NAMALWA (cell line): Measurements from ENCODE around the gene SLC28A1.

ENCODE experiments used
- DNase-seq: peaks from one replicate; pipeline ENCODE4 v3.0.0-alpha.2; 2015; ENCODE audit warnings: low spot score

SLC28A1 gene

DNA sequence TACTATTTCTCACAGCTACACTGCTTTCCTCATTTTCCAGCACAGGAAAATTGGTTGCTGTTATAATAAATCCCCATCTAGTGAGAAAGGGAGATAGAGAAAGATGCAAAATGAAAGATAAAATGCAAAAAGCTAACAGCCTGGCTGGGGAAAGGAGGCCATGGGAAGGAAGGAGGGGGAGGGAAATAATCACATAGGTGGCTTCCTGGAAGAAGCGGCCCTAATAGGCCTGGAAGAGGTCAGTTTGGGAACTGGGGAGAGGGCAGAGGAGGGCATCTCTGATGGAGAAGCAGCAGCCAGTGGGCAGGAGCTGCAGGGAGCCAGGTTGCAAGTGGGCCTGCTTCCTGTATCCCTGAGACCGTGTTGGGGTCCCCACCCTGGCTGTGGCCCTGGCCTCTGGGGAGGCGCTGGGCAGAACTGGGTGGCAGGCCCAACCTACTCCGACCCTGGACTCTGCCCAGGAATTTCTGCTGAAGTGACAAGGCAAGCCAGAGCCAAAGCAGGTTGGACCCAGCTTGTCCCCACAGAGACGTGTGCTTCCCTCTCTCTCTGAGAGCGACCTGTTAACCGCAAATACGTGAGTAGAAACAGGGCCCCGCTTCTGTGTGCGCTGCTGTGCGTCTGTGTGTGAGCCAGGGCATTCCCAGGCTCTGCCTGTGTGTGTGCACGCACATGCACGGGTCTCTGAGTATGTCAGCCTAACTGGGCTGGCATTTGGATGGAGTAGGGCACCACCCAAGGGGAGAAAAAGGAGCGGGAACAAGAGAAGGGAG is 1.9 kb downstream of the SLC28A1 start:
- no peak for DNase-seq

- no peak for DNase-seq
Observed at GRCh38 chr15:84886984-84887299, 2.5 kb downstream of the SLC28A1 start.

- DNase-seq, result no peak
Observed at GRCh38 chr15:84887938-84888337, 3.5 kb downstream of the SLC28A1 start.

DNA sequence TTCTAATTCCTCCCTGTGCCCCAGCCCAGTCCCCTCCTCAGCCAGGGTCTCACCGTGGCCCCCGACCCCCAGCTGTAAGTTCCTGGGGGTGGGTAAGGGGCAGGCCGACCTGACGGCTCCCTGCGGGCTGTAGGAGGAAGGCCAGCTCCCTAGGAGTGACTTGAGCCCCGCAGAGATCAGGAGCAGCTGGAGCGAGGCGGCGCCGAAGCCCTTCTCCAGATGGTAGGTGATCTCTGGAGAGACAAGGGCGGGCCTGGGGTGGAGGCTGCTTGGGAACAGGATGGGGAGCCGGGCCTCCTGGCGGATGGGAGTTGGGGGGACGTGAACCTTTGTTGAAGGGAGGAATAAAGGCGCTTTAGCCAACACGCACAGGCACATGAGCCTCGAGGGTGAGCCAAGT is 4.2 kb downstream of the SLC28A1 start:
- DNase-seq, result no peak

- no peak for DNase-seq
Observed at GRCh38 chr15:84889313-84889990, 5.0 kb downstream of the SLC28A1 start.

- no peak for DNase-seq
Observed at GRCh38 chr15:84889991-84890669, 5.7 kb downstream of the SLC28A1 start.

DNA sequence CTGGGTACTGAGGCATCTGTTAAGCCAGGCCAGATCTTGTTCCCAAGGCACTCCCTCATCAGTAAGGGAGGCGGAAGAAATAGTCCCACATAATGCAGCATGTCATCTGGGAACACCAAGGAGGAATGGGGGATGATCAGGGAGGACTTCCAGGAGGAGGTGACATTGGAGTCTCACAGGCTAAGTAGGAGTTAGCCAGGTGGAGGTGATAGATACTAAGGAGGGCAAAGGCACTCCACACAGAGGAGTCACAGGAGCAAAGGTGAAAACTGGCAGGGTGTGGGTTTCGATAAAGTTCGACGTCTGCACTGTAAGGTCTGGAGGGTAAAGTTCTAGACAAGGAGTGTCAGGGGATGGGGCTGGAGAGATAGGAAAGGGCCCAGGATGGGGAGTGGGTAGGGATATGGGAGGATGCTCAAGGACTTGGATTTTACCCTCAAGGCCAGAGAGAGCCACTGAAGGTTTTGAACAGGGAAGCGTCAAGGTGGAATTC is 6.3 kb downstream of the SLC28A1 start:
- DNase-seq, result no peak

DNA sequence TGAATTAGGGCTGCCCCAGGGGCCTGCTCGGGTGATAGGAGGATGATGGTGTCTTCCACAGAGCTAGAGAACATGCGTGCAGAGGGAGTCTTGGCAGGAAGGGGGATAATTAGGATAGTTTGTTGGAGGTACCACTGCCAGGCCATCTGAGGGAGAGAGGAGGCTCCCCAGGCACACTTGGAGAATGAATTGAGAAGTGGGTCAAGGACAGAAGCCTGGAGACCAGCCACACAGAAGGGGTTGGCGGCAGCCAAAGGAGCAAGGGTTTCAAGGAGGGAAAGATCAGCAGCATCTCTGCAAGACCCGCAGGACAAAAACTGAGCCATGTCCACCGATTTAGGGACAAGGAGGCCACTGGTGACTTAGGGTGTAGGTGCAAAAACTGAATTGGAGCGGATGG is 6.9 kb downstream of the SLC28A1 start:
- no peak for DNase-seq

DNA sequence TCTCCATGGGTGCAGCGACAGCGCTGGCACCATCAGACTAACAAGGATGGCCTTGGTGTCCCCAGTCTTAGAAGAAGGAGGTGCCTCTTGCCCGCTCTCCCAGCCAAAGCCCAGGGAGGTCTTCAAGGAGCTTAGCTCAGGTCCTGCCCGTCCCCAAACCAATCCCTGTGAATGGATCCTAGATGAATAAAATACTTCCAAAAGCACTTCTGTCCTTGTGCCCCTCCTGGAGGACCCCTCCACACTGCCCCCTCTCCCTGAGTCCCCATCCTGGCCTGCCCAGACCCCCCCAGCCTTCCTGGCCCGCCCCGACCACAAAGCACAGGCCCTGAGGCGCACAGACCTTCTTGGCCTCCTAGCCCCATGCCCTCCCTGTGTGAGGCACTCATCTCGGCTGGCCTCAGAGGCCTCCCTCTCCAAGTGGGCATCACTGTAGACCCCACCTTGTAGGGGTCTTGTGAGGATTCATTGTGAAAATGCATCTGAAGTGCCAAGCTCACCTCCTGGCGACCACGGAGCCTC is 8.4 kb downstream of the SLC28A1 start:
- DNase-seq, result no peak

DNA sequence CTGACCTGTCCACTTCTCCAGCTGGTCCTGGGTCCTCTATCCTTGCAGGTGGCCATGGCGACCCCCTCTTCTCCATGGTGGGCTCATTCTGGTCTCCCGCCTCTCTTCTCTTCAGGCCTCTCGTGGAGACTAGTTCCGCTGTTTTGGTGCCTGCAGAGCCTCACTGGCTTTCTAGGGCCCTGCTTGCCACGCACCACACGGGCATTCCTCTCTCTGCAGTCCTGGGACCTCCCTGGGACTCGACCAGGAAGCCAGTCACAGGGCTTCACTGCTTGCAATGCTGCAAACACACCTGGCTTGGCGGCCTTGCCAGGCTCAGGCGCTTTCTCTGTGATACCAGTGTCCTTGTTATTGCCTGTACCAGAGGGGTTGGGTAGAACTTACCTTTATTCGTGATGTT is 9.1 kb downstream of the SLC28A1 start:
- DNase-seq, result no peak

DNA sequence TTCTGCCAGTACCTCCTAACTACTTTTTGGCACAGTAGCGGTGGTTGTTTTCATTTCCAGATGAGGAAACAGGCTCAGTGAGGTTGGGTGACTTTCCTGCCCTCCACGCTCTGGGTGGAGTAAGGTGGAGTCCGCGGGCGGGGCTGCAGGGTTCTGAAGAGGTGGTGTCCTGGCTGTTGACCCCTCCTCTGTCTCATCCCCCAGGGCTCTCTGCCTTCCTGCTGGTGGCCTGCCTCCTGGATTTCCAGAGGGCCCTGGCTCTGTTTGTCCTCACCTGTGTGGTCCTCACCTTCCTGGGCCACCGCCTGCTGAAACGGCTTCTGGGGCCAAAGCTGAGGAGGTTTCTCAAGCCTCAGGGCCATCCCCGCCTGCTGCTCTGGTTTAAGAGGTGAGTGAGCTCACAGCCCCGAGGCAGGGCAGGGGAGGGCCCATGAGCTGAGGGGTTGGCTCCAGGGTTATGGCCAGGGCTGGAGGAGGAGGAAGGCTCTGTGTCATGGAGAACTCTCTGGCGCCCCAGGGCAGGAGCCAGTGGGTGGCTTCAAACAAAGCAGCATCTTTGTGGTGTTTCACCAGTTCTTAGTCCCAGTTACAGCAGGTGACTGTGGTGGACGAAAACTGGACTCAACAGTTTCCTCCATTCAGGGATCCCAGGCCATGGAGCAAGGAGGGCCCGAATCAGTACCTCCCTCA is 10.4 kb downstream of the SLC28A1 start:
- DNase-seq, result no peak

DNA sequence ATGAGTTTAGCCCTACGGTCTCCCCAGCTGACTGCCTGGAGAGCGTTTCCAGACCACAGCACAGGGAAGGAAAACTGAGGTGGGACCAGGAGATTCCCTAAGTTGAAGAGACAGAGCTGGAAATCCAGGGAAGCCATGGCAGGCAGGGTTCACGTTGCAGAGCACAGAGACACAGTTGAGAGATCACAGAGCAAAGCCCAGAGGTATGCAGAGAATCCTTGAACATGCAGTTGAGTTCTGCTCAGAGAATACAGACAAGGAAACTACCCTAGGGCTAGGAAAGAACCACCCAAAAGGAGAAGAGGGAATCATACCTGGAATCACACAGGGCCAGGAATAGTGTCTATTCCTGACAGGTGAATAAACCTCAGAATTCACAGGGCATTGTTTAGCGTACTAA is 14.3 kb downstream of the SLC28A1 start:
- DNase-seq, result no peak

DNA sequence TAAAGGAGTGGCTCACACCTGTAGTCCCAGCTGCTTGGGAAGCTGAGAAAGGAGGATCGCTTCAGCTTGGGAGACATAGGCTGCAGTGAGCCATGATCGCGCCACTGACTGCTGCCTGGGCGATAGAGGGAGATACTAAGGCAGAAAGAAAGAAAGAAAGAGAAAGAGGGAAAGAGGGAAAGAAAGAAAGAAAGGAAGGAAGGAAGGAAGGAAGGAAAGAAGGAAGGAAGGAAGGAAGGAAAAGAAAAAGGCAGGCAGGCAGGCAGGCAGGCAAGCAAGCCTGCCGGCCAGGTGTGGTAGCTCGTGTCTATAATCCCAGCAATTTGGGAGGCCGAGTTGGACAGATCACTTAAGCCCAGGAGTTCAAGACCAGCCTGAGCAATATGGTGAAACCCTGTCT is 15.3 kb downstream of the SLC28A1 start:
- DNase-seq, result no peak

GRCh38 chr15:84901540-84901939 is 17.1 kb downstream of the SLC28A1 start:
- no peak for DNase-seq

DNA sequence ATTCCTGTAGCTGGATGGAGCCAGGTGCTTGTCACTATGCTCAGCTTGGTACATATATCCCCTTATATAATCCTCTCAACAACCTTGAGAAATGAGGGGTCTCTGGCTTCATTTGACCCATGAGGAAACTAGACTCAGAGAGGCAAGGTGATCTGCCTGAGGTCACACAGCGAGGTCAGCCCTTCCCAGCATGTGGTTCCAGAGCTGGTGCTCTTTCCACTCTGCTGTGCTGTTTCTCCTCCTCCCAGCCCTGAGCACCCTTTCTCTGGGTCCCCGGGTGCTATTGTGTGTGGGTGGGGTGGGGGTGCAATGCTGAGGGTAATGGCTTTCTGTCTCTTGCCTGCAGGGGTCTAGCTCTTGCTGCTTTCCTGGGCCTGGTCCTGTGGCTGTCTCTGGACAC is 19.3 kb downstream of the SLC28A1 start:
- no peak for DNase-seq

DNA sequence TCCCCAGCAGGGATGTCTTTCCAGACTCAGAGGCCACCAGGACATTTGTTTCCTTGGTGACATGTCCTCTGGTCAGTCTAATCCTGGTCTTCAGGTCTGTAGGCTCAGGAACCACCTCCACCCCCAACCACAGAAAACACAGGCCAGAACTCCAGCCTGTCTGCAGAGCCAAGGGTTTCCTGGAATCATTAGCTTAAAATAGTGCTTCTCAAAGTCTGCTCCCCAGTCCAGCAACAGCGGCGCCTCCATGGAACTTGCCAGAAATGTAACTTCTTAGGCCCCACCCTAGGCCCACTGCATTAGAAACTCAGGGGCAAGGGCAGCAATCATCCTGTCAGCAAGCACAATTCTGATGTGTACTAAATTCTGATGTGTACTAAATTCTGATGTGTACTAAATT is 20.0 kb downstream of the SLC28A1 start:
- DNase-seq, result no peak

DNA sequence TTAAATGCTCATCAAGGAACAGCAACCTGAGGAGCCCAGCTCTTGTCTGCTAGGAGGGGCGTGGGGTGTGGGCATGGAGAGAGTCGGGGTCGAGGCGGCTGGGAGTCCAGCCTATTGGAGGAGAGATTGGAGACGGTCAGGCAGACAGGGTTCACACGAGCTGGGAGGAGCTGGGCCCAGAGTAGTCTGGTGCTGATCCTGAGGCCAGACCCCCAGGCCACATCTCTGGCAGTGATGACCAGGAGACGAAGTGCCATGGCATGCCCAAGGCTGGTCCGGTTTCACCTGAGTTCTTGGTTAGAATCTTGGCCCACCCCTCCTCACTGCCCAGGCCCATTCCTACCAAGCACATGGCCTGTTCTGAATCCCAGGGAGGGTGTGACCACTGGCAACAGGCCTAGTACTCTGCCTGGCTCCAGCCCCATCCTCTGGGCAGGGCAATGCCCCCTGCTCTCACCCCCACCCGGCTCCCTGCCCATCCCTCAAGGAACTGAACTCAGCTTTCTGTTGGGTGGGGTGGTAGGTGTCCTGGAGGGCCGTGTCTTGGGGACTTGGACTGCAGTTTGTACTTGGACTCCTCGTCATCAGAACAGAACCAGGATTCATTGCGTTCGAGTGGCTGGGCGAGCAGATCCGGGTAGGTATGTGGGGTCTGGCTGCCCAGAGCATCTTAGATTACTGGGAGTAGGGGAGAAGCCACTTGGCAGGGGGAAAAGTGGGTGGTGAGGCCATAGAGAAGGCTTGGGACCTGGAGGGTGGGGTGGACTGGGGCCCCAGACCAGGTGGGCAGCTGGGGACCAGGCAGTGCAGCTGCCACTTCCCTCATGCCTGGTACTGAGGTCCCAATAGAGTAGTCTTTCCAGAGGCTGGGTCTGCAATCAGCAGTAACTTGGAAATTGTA is 20.8 kb downstream of the SLC28A1 start:
- DNase-seq, result no peak

DNA sequence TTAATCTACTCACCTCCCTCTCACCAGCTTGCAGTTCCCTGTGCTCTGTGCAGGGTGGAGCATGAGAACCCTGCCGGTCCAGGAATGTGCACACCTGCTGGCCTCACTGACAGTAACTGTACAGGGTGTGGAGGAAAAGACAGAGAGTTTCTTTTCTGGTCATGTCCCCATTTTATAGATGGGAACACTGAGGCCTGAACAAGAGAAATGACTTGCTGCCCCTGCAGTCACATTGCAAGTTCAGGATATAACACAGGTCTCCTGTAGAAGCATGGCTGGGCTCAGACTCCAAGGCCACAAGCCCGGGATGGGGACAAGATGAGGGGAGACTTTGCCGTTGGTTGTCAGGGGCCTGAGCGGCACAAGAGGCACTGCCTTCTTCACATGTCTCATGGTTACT is 23.3 kb downstream of the SLC28A1 start:
- DNase-seq, result no peak

GRCh38 chr15:84908564-84908963 is 24.1 kb downstream of the SLC28A1 start:
- no peak for DNase-seq

DNA sequence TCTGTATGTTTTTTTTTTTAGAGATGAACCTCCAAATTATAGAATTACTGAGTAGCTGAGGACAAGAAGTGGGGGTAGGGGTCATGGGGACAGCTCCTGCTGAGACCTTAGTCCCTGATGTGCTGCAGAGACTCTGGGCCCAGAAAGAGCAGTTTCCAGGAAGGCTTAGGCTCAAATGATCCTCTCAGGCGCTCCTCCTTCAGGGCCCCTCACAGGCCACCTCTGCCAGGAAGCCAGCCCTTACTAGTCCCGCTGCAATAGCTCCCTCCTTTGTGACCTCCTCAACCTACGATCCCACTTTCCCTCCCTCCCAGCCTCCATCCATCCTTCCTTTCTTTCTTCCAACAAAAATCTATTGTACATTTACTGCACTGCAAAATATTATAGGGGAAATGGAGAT is 24.6 kb downstream of the SLC28A1 start:
- no peak for DNase-seq

DNA sequence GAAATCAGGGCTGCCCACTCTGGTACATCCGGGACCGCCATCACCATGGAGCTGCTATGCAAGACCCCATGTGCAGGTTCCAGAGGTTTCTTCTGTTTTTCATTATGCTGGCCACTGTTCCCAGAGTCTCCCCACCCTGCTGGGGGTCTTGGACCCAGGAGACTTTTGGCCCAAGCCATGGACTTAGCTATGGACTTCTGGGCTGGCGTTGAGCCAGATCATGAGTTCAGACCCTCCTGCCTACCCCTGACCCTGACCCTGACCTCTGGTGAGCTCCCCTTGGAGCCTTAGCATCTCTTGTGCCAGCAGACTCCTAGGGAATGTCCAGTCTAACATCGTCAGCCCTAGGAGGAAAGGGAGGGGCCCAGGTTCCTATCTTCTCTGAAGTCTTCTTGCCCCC is 25.3 kb downstream of the SLC28A1 start:
- DNase-seq, result no peak
